ENCODE data around the gene HMSD.

The HMSD gene

DNA sequence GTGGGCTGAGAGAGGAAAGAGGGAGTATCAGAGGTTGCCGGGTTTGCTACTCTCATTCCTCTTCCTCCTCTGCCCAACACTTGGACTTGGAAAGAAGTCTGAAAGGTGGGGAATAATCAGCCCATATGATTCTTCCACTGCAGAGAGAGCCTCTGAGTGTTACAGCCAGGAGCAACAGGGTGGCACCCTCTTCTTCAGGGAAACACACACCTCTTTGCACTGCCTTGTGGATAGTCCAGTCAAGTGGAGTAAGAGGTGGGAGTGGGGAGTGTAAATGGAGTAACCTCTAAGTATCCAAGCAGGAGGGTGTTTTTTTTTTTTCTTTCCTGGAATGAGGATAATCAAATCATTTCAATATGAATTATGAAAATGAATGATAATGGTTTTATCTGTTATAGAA, 11.8 kb downstream of the HMSD start:
- DNase-seq, result no peak

- no peak for DNase-seq
Observed at GRCh38 chr18:63961435-63961980, 12.4 kb downstream of the HMSD start.

DNA sequence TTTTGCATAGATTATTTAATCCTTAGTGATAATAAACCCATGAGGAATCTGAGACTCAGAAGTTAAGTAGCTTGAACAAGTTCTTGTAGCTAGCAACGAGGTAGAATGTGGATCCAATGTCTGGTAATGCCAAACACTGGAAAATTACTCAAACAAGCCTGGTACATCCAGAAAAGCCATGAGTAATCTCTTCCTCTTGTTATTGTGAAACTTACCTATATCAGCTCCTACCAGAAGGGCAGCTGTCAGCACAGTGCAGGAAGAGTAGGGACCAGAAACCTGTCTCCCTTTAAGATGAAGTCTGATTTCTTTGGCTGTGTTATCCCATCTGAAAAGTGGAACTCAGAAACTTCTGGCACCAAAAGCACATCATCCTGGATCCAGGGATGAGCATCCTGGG, 13.0 kb downstream of the HMSD start:
- peak; percentile 4 for DNase-seq

DNA sequence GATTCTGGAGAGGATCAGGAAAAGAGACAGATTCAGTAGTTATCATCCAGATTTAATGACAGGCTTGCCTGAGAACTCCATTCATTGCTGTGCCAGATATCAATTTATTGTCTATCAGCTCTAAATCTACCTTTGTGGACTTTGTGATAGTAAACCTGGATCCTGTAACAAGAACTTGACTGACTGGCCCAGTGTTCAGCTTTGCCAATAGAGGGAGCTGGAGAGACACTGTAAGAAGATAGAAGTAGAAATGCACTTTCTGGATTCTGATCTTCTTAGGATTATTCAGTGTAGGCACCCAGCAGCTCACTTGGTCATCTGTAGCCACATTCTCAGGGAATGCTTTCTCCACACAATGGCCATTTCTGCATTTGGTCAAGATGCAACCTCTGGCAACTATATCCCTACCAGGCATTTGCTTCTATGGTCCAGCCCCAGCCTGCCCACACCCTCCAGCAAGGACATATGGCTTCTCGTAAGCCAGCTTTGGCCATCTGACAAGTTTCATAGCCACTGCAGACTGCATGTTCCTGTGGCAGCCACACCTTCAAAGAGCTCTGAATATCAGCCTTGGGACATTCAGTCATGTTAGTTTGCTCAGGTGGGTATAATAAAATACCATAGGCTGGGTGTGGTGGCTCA, 14.6 kb downstream of the HMSD start:
- DNase-seq, result peak; percentile 58

DNA sequence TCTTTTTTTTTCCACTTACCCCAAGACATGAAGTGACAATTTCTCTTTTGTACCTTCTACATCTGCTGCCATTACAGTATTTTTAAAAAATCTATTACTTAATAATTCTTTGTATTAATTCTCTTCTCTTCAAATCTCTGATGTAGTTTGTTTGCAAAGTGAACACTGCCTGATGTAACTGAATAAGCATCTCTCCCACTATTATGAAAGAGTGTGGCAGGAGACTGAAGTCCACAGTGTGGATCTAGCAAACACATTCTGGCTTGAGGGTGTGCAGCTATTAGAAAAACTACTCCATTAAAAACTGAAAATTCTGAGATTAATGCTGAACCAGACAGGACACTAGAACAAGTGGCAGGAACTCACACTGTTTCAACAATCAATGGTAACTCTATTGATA, 15.8 kb downstream of the HMSD start:
- no peak for DNase-seq

DNA sequence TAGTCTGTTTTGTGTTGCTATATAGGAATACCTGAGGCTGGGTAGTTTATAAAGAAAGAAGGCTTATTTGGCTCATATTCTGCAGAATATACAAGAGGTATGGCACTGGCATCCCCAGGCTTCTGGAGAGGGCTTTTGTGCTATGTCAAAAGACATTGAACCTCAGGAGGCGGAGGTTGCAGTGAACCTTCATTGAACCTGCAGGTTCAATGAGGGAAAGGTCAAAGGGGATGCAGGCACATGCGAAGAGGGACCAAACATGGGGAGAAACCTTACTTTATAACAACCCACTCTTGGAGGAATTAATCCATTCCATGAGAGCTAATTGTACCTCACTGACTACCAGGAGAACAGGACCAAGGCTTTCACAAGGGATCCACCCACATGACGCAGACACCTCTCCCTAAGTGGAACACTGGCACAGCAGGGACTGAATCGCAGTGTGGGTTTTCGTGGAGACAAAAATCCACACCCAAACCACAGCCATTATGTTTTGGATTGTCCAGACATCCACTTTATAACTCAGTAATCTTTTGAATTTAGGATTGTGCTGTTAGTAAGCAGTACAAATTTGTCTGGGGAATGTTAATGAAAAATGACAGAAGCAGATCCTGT, 16.7 kb downstream of the HMSD start:
- DNase-seq, result no peak

- DNase-seq, result no peak
Observed at GRCh38 chr18:63969942-63970808, 21.1 kb downstream of the HMSD start, which contains the start of gene SERPINB8. TSS of gene SERPINB8 (plus strand) at chr18:63970081. CDS start at chr18:63978309, 8,228 bp downstream.

DNA sequence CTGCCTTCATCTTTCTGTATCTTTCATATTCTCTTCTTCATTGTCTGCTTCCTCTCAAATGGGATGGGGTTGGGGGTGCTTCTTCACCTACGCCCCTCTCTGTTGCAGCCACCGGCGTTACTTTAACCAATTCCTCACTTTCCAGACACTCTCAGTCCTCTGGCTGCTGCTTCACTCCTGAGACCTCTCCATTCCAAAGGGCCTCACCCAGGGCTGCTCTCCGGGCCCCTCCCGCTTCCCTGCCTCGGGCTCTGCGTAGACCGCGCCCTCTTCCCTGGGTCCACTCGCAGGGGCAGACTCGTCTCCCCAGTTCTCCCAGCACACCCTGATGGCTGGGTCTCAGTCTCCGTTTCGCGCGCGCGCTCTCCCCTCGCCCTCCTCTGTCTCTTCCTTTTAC, 21.7 kb downstream of the HMSD start:
- DNase-seq, result no peak

GRCh38 chr18:63971320-63972001, 22.4 kb downstream of the HMSD start:
- no peak for DNase-seq

DNA sequence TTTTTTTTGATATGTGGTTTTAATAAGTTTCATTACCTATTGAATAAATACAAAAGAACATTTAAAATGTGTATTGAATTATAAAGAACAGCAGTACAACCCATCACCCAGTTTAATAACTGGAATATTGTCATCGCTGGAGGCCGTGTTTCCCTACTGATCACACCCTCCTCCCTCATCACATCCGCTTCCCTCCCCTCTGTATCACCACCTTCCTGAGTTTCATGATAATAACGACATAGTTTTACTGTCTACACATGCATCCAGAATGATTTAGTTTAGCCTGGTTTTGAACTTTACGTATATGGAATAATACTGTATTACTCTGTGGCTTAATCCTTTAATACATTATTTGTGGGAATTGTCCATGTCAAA, 22.9 kb downstream of the HMSD start:
- no peak for DNase-seq

DNA sequence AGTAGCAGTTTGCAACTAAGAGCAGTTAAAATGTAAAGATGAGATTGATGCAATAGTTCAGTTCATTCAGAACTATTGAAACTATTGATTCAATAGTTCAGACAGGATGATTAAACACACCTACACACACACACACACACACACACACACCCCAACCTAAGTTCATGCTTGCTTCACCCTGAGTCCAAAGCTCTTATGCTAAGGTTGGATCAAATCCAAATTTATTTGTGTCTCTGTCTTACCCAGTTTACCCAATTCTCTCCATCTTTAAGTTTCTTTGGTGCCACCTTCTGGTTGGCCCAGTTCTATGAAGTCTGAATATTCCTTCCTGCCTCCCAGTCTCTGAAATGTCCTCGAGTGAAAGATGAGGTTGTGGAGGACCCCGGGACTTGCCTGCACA, 25.9 kb downstream of the HMSD start:
- DNase-seq, result peak; percentile 31

DNA sequence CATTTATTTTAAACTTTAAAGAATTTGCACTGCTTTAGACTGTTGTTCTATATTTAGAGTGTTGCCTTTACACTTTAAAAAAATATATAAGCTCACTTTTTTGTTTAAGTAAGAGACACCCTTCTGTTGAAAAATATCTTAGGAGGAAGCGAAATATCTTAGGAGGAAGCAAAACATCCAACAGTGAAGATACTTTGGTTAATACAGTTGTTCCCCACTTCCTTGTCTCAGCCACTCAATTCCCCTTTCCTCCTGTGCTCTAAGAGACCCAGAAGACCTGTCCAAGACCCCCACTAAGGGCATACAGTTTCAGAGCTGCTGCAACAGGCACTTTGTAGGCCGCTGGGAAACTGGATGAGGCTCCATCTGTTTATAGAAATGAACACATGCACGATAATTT, 26.5 kb downstream of the HMSD start:
- DNase-seq, result no peak

DNA sequence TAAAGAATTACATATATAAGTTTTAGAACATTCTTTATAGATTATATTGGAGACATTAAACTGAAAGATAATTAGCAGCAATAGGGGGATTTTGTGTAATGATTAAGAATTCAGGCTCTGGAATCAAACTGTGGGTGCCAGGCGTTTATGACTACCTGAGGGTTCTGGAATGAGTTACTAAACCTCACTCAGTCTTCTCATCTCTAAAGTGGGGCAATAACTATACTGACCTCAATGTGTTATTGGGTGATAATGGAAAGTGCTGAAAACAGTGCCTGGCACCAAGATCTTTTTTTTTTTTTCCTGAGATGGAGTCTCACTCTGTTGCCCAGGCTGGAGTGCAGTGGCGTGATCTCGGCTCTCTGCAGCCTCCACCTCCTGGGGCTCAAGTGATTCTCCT, 27.9 kb downstream of the HMSD start:
- no peak for DNase-seq

DNA sequence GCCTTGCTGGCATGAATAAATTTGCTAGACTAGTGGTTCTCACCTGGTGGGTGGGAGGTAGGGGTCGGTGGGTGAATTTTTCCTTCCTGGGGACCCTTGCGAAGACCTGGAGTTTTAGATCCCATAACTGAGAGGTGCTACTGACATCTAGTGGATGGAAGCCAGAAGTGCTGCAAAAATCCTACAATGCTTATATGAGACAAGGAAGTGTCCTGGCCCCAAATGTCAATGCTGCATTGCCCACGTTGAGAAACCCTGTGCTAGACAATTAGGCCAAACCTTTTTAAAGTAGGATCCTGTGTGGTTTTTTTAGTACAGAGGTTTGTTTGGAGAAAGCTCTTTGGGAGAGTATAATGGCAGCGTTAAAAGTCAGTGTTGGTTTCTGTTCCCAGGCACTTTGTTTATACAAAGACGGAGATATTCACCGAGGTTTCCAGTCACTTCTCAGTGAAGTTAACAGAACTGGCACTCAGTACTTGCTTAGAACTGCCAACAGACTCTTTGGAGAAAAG, 30.4 kb downstream of the HMSD start:
- peak; percentile 77 for DNase-seq

DNA sequence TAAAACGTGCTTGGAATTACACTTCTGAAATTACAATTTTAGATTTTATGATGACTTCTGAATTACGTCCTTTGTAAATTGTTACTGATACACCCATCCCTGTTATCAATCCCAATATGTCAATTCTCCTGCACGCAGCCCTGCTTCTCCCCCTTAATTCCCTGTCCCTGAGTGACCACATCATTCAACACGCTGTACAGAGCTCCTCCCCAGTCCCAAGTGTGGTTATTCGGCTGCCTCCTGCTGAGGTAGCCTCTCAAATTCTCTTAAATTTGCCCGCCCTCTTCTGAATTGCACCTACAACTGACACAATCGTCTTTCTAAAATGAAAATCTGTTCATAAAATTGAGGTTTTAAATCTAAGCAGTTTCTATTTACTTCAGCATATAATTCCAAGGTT, 30.9 kb downstream of the HMSD start:
- no peak for DNase-seq

GRCh38 chr18:63980896-63981460, 31.9 kb downstream of the HMSD start:
- DNase-seq, result no peak

- DNase-seq, result no peak
Observed at GRCh38 chr18:63981719-63982118, 32.6 kb downstream of the HMSD start.

- DNase-seq, result no peak
Observed at GRCh38 chr18:63982361-63982760, 33.3 kb downstream of the HMSD start.

GRCh38 chr18:63986885-63987284, 37.8 kb downstream of the HMSD start:
- no peak for DNase-seq

- DNase-seq, result no peak
Observed at GRCh38 chr18:63987743-63988142, 38.6 kb downstream of the HMSD start.

GRCh38 chr18:63992751-63993150, 43.6 kb downstream of the HMSD start:
- DNase-seq, result no peak

DNA sequence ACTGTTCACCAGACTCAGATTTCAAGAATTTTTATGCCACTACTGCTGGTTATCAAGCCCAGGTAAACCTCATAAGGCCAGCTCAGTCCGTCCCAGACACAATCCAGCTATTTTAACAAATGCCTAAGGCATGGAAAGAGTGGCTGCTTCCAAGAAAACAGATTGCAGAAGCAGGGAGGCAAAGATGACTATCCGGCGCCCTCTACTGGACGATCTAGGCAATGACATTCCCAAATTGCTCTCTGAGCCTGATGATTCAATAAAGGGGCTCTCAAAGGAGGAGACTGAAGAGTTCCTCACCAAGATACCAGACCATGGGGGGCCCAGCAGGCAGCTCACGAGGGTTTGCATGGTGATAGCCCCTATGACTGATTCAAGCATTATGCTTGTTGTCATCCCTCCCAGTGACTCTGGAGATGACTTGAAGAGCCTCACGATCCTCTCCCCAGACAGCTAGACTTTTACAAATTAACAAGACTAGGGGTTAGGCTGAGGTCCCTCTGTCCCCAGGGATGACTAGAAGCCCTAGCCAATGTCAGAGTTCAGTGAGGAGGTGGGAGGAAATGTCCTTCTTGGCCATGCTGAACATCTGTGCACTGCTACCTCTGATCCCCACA, 45.8 kb downstream of the HMSD start:
- DNase-seq, result peak; percentile 64

Data from OCI-M1 (cell line).